ENCODE results near the gene ACY1. TPM values are rescaled to one million over a fixed set of nuclear protein-coding genes. Genes with fewer than 3 reads are reported as not detected.
A peak's percentile ranks its signal among the peaks of the same experiment; 100 is the strongest.

The ACY1 gene
- total RNA-seq, 1 donor from 2014 or later, result 26.7 TPM

GRCh38 chr3:51999846-52000245, 16.5 kb downstream of the ACY1 start:
- CTCF ChIA-PET, result interaction anchor here (1.6 to 6.1 kb wide), 2 partner anchors 143 to 239 kb away, joined by 5 to 78 read pairs; partner anchors contain the start of gene TWF2
- intact Hi-C loops (cut with micrococcal nuclease), result loop anchor here (2.0 to 5.0 kb wide), 4 partner anchors 222 to 687 kb away; partner anchors contain the start of genes GNL3, PBRM1 and WDR82
- no peaks in the 10 kb centered on the region for H3K27me3 Mint-ChIP-seq
- H3K27ac Mint-ChIP-seq, result no peak overlapping the region
- H3K36me3 Mint-ChIP-seq (ENCODE audit: low read depth), result peaks cover 10% of the 10 kb centered on the region
- POLR2A ChIA-PET, result no interaction called here
- no peaks in the 10 kb centered on the region for H3K9me3 Mint-ChIP-seq
- H3K4me3 Mint-ChIP-seq, result no peak overlapping the region
- no peak for TF ChIP-seq CTCF (IDR thresholded peaks at IDR 0.05)
- peaks cover 15% of the 10 kb centered on the region for H3K4me1 Mint-ChIP-seq
- ATAC-seq (ENCODE audit: low read depth), result no peak
- DNase-seq, result no peak

- peak; percentile 85 for DNase-seq
- ATAC-seq (ENCODE audit: low read depth), result peak; percentile 99
- Mint-ChIP-seq H3K27ac (no peak overlapping the region), H3K27me3 (peaks cover 2% of the 10 kb centered on the region), H3K4me1 (peaks cover 5% of the 10 kb centered on the region), H3K36me3 (ENCODE audit: low read depth) (no peaks in the 10 kb centered on the region), H3K9me3 (no peaks in the 10 kb centered on the region), H3K4me3 (no peak overlapping the region)
- ChIA-PET POLR2A (interaction anchor here (0.6 to 1.4 kb wide), 4 partner anchors 141 to 339 kb away, joined by 3 to 5 read pairs (median 3); no protein-coding TSS in a partner anchor), CTCF (interaction anchor here (0.7 to 6.1 kb wide), 16 partner anchors 10 to 237 kb away, joined by 3 to 78 read pairs (median 5); partner anchors contain the start of genes ACY1, DUSP7, PARP3 and POC1A)
- TF ChIP-seq CTCF (IDR thresholded peaks at IDR 0.05), result peak; percentile 56
- intact Hi-C loops (cut with micrococcal nuclease), result loop anchor here (1.0 to 5.0 kb wide), 8 partner anchors 56 to 445 kb away; partner anchors contain the start of genes PARP3 and WDR82
These were observed 18.2 kb downstream of the ACY1 start for GRCh38 chr3:52001443-52001974.

GRCh38 chr3:52002748-52003147, 19.4 kb downstream of the ACY1 start:
- Mint-ChIP-seq H3K36me3 (ENCODE audit: low read depth) (no peaks in the 10 kb centered on the region), H3K4me3 (no peak overlapping the region), H3K27me3 (peaks cover 2% of the 10 kb centered on the region), H3K9me3 (no peaks in the 10 kb centered on the region), H3K4me1 (peaks cover 5% of the 10 kb centered on the region), H3K27ac (no peak overlapping the region)
- POLR2A ChIA-PET, result interaction anchor here (0.6 to 1.1 kb wide), 2 partner anchors 52 to 54 kb away, joined by 3 read pairs; no protein-coding TSS in a partner anchor
- ATAC-seq (ENCODE audit: low read depth) (no peak), DNase-seq (no peak)
- TF ChIP-seq CTCF (IDR thresholded peaks at IDR 0.05), result no peak
- CTCF ChIA-PET, result interaction anchor here (0.9 to 6.1 kb wide), 8 partner anchors 20 to 144 kb away, joined by 3 to 78 read pairs (median 6); partner anchors contain the start of genes ACY1, DUSP7 and RRP9
- intact Hi-C loops (cut with micrococcal nuclease), result loop anchor here (5.0 kb wide), 2 partner anchors 220 to 275 kb away; partner anchors contain the start of gene WDR82

GRCh38 chr3:52004163-52004787, 20.9 kb downstream of the ACY1 start:
- Mint-ChIP-seq H3K36me3 (ENCODE audit: low read depth) (no peaks in the 10 kb centered on the region), H3K4me3 (no peak overlapping the region), H3K27me3 (peaks cover 2% of the 10 kb centered on the region), H3K27ac (no peak overlapping the region), H3K9me3 (no peaks in the 10 kb centered on the region), H3K4me1 (peaks cover 5% of the 10 kb centered on the region)
- DNase-seq, result no peak
- no peak for TF ChIP-seq CTCF (IDR thresholded peaks at IDR 0.05)
- POLR2A ChIA-PET, result interaction anchor here (0.6 kb wide), 1 partner anchor 333 kb away, joined by 3 read pairs; no protein-coding TSS in a partner anchor
- intact Hi-C loops (cut with micrococcal nuclease), result loop anchor here (5.0 kb wide), 2 partner anchors 218 to 273 kb away; partner anchors contain the start of gene WDR82
- ATAC-seq (ENCODE audit: low read depth), result no peak
- CTCF ChIA-PET, result interaction anchor here (4.5 to 6.1 kb wide), 3 partner anchors 52 to 139 kb away, joined by 24 to 78 read pairs (median 38); partner anchors contain the start of gene DUSP7

All from activated B cell treated with CpG ODN at 0.5 μM for 24 hours (primary cell).